Tibial nerve (tissue), 4 donors: ENCODE measurements around the gene PTPRT.
"Not testable (repeated sequence)": the region's sequence is repeated elsewhere in the genome, so short reads cannot be mapped to it uniquely, and the experiment has no call there.

Source experiments
- CTCF ChIP-seq, 5 experiments: fragments of 200-600 bp in 3 of 5; fragments of 450-650 bp in 2 of 5; sonication (generic) in 3 of 5; IDR thresholded peaks; one replicate each; pipeline ENCODE4 v1.5.1; 2016 to 2019; ENCODE audit warnings: antibody characterized with exemption in 5 of 5, mild to moderate bottlenecking in 3 of 5, moderate library complexity in 2 of 5
- EP300 ChIP-seq, 2 donors: sonication (generic); formaldehyde crosslinking; IDR thresholded peaks; one replicate each; pipeline ENCODE4 v1.6.1; 2017; ENCODE audit warnings: antibody characterized with exemption in 2 of 2, mild to moderate bottlenecking in 1 of 2
- POLR2A ChIP-seq, 2 donors: fragments of 450-650 bp; IDR thresholded peaks; one replicate each; pipeline ENCODE4 v1.6.1; 2017; ENCODE audit warnings: antibody characterized with exemption in 2 of 2, mild to moderate bottlenecking in 2 of 2, moderate library complexity in 2 of 2

GRCh38 chr20:42910808-42911207 lies 278.9 kb downstream of the PTPRT start:
- TF ChIP-seq CTCF, POLR2A, EP300 (IDR thresholded peaks at IDR 0.05): not testable (repeated sequence)
